Nephron progenitor cell (in vitro differentiated cells): ENCODE results near the gene OPN5.

Experiments
- DNase-seq: peaks from one replicate; pipeline ENCODE4 v3.0.0; 2021
- H3K27ac Mint-ChIP-seq: 2 replicates; pipeline ENCODE4 v1.8.0; 2021; ENCODE audit warnings: mild to moderate bottlenecking, moderate library complexity, mixed read lengths
- H3K27me3 Mint-ChIP-seq: 2 replicates; pipeline ENCODE4 v1.8.0; 2021; ENCODE audit warnings: mild to moderate bottlenecking, low read depth, mixed read lengths; ENCODE audit not compliant: poor library complexity
- H3K36me3 Mint-ChIP-seq: 2 replicates; pipeline ENCODE4 v1.8.0; 2021; ENCODE audit warnings: low read depth, mixed read lengths
- H3K4me1 Mint-ChIP-seq: 2 replicates; pipeline ENCODE4 v1.8.0; 2021; ENCODE audit warnings: mixed read lengths
- H3K4me3 Mint-ChIP-seq: 2 replicates; pipeline ENCODE4 v1.8.0; 2021; ENCODE audit warnings: mild to moderate bottlenecking, moderate library complexity, mixed read lengths
- H3K9me3 Mint-ChIP-seq: 2 replicates; pipeline ENCODE4 v1.8.0; 2021; ENCODE audit warnings: mild to moderate bottlenecking, moderate library complexity, mixed read lengths
- CTCF ChIP-seq: fragments of 200-600 bp; sonication (generic); IDR thresholded peaks from 2 replicates; pipeline ENCODE4 v1.5.0; 2021; ENCODE audit warnings: antibody characterized with exemption

The OPN5 gene

DNA sequence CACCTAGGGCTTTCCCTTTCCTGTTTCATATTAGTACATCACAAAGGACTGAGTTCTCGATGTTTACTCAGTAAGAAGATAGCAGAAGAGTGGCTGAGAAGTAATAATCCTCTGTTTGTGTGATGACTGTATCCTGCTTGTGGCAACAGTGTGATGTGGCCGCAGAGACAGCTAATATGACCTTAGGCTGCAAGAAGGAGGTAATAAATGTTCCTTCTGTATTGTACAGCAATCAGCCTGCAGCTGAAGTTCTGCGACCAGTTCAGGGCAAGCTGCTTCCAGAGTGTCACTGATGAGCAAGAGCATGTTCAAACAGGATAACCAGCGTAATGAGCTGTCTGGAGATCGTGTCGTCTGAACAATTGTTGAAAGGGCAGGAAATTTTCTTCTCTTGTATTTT, 70.9 kb downstream of the OPN5 start:
- Mint-ChIP-seq H3K27me3 (no peaks in the 10 kb centered on the region), H3K4me3 (no peak overlapping the region), H3K36me3 (no peaks in the 10 kb centered on the region), H3K27ac (peak overlapping the region; percentile 19), H3K4me1 (no peaks in the 10 kb centered on the region), H3K9me3 (no peaks in the 10 kb centered on the region)
- DNase-seq = no peak
- no peak for TF ChIP-seq CTCF

GRCh38 chr6:47853766-47854165, 71.9 kb downstream of the OPN5 start:
- no peaks in the 10 kb centered on the region for H3K36me3 Mint-ChIP-seq
- TF ChIP-seq CTCF = no peak
- H3K9me3 Mint-ChIP-seq = no peaks in the 10 kb centered on the region
- no peaks in the 10 kb centered on the region for H3K27me3 Mint-ChIP-seq
- no peak for DNase-seq
- no peaks in the 10 kb centered on the region for H3K4me1 Mint-ChIP-seq
- no peak overlapping the region for H3K4me3 Mint-ChIP-seq
- no peak overlapping the region for H3K27ac Mint-ChIP-seq

- Mint-ChIP-seq H3K4me1 (no peaks in the 10 kb centered on the region), H3K9me3 (no peaks in the 10 kb centered on the region), H3K4me3 (no peak overlapping the region), H3K27me3 (no peaks in the 10 kb centered on the region), H3K27ac (no peak overlapping the region), H3K36me3 (no peaks in the 10 kb centered on the region)
- TF ChIP-seq CTCF = no peak
- no peak for DNase-seq
Observed at GRCh38 chr6:47854971-47855370, 73.1 kb downstream of the OPN5 start.

DNA sequence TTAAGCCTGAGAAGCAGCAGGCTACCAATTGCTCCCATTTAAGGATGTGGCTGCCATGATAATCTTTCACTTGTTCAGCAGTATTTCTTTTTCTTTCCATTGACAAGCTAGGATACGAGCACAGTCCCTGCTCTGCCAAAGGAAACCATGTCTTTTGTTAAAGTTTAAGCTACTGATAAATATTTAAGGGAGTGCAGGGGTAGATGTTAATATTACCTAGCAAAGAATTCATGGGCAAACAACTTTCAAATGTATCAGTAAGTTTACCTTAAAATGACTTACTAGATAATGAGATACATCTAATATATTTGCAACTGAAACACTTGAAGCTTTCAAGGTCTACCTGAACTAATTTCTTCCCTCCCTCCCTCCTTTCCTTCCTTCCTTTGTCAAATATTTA, 77.3 kb downstream of the OPN5 start:
- Mint-ChIP-seq H3K4me1 (no peaks in the 10 kb centered on the region), H3K9me3 (no peaks in the 10 kb centered on the region), H3K36me3 (no peaks in the 10 kb centered on the region), H3K4me3 (no peak overlapping the region), H3K27me3 (no peaks in the 10 kb centered on the region), H3K27ac (no peak overlapping the region)
- DNase-seq = no peak
- TF ChIP-seq CTCF = no peak

DNA sequence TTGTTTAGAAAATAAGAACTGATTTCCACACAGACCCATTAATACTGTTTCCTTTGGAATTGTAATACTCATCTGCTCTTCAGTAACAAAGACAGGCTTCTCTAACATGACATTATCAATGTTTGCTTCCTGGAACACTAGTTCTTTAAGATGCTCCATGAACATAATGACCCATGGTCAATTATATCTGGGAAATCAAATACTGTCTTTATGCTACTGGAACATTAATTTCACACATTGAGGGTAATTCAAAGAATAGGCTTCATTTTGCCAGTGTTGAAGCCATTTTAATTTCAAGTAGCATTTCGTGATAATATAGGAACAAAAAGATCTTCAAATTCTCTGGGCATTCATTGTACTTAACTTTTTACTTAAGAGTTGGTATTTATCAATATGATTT, 80.9 kb downstream of the OPN5 start:
- Mint-ChIP-seq H3K4me3 (no peak overlapping the region), H3K36me3 (no peaks in the 10 kb centered on the region), H3K4me1 (no peaks in the 10 kb centered on the region), H3K27ac (no peak overlapping the region), H3K27me3 (no peaks in the 10 kb centered on the region), H3K9me3 (no peaks in the 10 kb centered on the region)
- DNase-seq = no peak
- no peak for TF ChIP-seq CTCF

DNA sequence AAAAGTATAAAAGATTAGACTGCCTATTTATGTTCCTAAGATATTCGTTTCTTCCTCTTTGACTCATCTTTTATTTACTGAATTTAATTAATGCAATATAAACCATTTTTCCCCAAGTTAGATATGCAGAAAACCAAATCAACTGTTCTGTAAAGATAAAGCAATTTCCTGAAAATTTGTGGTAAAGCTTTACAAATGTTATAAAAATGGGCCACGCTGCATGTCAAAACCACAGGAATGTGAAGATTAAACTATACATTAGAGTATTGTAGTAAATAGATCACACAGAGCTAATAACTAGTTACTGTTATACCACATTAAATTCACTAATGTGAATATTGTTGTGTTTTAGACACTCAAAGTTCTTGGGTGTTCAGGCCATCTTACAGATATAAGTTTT, 83.4 kb downstream of the OPN5 start:
- no peaks in the 10 kb centered on the region for H3K27me3 Mint-ChIP-seq
- H3K27ac Mint-ChIP-seq = no peak overlapping the region
- H3K9me3 Mint-ChIP-seq = no peaks in the 10 kb centered on the region
- H3K4me3 Mint-ChIP-seq = no peak overlapping the region
- no peak for DNase-seq
- no peak for TF ChIP-seq CTCF
- no peaks in the 10 kb centered on the region for H3K4me1 Mint-ChIP-seq
- H3K36me3 Mint-ChIP-seq = no peaks in the 10 kb centered on the region
